Gastroesophageal sphincter (tissue), 4 donors: ENCODE results near the gene TAF3. TPM values are rescaled to one million over a fixed set of nuclear protein-coding genes. Genes with fewer than 3 reads are reported as not detected.

ENCODE experiments used
- ATAC-seq: fragments of 150-250 bp; one replicate; pipeline ENCODE4 v1.9.1; 2016; ENCODE audit warnings: mild to moderate bottlenecking, moderate library complexity
- H3K27ac ChIP-seq, 4 donors: fragments of 200-600 bp; sonication (generic) in 3 of 4; 1 replicate in 3 of 4; 2 replicates in 1 of 4; pipeline ENCODE4 v1.5.1; 2016 to 2019
- H3K27me3 ChIP-seq: fragments of 200-600 bp; sonication (generic); one replicate; pipeline ENCODE4 v1.5.1; 2019
- H3K36me3 ChIP-seq, 2 donors: fragments of 200-600 bp; sonication (generic); one replicate each; pipeline ENCODE4 v1.5.1; 2019; ENCODE audit warnings: control low read depth in 1 of 2
- H3K4me1 ChIP-seq, 3 donors: fragments of 200-600 bp; sonication (generic); 1 replicate in 2 of 3; 2 replicates in 1 of 3; pipeline ENCODE4 v1.5.1; 2016 to 2019; ENCODE audit warnings: control low read depth in 2 of 3
- H3K4me3 ChIP-seq, 2 donors: fragments of 200-600 bp; sonication (generic); one replicate each; pipeline ENCODE4 v1.5.1; 2019; ENCODE audit warnings: mild to moderate bottlenecking in 1 of 2, moderate library complexity in 1 of 2
- H3K9me3 ChIP-seq, 3 donors: fragments of 200-600 bp; sonication (generic); one replicate each; pipeline ENCODE4 v1.5.1; 2017 to 2019; ENCODE audit warnings: control low read depth in 2 of 3
- EP300 ChIP-seq: sonication (generic); formaldehyde crosslinking; IDR thresholded peaks from one replicate; pipeline ENCODE4 v1.6.1; 2017; ENCODE audit warnings: antibody characterized with exemption, mild to moderate bottlenecking
- POLR2A ChIP-seq, 2 donors: fragments of 450-650 bp; IDR thresholded peaks; one replicate each; pipeline ENCODE4 v1.6.1; 2017; ENCODE audit warnings: antibody characterized with exemption in 2 of 2, mild to moderate bottlenecking in 2 of 2, moderate library complexity in 1 of 2
- POLR2AphosphoS5 ChIP-seq: sonication (generic); formaldehyde crosslinking; IDR thresholded peaks from one replicate; pipeline ENCODE4 v1.6.1; 2017; ENCODE audit warnings: antibody characterized with exemption
- WGBS, 2 donors: methylation state at CpG; one replicate each; pipeline ENCODE4 v1.1.5; 2018; ENCODE audit warnings: low coverage in 1 of 2; 5-methylcytosine and 5-hydroxymethylcytosine counted together
- total RNA-seq, 4 donors: library from RNA; depleted of rRNA; stranded (reverse); fragments of >200 nt; gene quantifications; one replicate each; pipeline ENCODE4 v1.1.0, GENCODE V29; 2016
- TF ChIP-seq, protein P1 (sequence below), 4 experiments: fragments of 200-600 bp in 2 of 4; fragments of 450-650 bp in 2 of 4; sonication (generic) in 1 of 4; IDR thresholded peaks; one replicate each; pipeline ENCODE4 v1.5.1; 2017 to 2019; ENCODE audit warnings: antibody characterized with exemption in 4 of 4, mild to moderate bottlenecking in 2 of 4, moderate library complexity in 2 of 4

The TAF3 gene
- total RNA-seq, 4 donors from 2014 or later: 5.7 to 11.8 (median 8.8) TPM

GRCh38 chr10:8055420-8056349 lies 237.4 kb downstream of the TAF3 start:
- H3K27ac ChIP-seq: peak overlapping the region in 1 of 4 donors; percentile 28
- 0 to 11% methylated on average over 1 to 6 of the region's 85 CpGs for WGBS, 2 donors
- H3K27me3 ChIP-seq: peaks cover 98% of the 10 kb centered on the region
- no peaks in the 10 kb centered on the region for H3K36me3 ChIP-seq
- H3K4me3 ChIP-seq: peak overlapping the region in 1 of 2 donors; percentile 51
- no peaks in the 10 kb centered on the region for H3K9me3 ChIP-seq
- ATAC-seq: peak; percentile 5
- TF ChIP-seq, protein P1, sequence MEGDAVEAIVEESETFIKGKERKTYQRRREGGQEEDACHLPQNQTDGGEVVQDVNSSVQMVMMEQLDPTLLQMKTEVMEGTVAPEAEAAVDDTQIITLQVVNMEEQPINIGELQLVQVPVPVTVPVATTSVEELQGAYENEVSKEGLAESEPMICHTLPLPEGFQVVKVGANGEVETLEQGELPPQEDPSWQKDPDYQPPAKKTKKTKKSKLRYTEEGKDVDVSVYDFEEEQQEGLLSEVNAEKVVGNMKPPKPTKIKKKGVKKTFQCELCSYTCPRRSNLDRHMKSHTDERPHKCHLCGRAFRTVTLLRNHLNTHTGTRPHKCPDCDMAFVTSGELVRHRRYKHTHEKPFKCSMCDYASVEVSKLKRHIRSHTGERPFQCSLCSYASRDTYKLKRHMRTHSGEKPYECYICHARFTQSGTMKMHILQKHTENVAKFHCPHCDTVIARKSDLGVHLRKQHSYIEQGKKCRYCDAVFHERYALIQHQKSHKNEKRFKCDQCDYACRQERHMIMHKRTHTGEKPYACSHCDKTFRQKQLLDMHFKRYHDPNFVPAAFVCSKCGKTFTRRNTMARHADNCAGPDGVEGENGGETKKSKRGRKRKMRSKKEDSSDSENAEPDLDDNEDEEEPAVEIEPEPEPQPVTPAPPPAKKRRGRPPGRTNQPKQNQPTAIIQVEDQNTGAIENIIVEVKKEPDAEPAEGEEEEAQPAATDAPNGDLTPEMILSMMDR (IDR thresholded peaks at IDR 0.05): no peak
- no peak for TF ChIP-seq POLR2AphosphoS5
- no peak for TF ChIP-seq EP300
- no peak for TF ChIP-seq POLR2A (IDR thresholded peaks at IDR 0.05)
- H3K4me1 ChIP-seq: peaks cover 0 to 55% (median 32%) of the 10 kb centered on the region in 3 donors

DNA sequence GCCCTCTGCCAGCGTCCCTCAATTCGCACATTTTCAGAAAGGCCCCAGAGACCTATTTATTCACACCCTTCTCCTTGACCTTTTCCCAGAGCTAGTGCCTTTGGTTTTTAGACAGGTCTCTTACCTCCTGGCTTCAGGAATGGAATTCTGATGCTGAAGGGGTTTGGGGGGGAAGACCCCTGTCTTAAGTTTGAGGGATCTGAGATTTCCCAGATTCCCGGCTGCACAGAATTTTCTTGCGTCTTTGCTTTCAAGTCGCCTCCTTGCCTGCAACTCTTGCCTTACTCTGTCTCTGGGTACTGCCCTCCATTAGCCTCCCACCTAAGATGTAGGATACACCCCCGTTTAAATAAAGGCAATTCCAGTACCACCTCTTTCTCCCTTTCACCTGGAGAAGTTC lies 238.1 kb downstream of the TAF3 start:
- Histone ChIP-seq H3K9me3 (no peaks in the 10 kb centered on the region), H3K36me3 (no peaks in the 10 kb centered on the region), H3K4me3 (peak overlapping the region in 1 of 2 donors; percentile 51), H3K27me3 (peaks cover 98% of the 10 kb centered on the region), H3K27ac (no peak overlapping the region), H3K4me1 (peaks cover 0 to 48% (median 26%) of the 10 kb centered on the region in 3 donors)
- TF ChIP-seq EP300 (no peak), POLR2A (IDR thresholded peaks at IDR 0.05) (no peak)
- TF ChIP-seq, protein P1 (IDR thresholded peaks at IDR 0.05): no peak
- 60 to 82% methylated on average over 1 to 3 of the region's 6 CpGs for WGBS, 2 donors
- ATAC-seq: no peak

DNA sequence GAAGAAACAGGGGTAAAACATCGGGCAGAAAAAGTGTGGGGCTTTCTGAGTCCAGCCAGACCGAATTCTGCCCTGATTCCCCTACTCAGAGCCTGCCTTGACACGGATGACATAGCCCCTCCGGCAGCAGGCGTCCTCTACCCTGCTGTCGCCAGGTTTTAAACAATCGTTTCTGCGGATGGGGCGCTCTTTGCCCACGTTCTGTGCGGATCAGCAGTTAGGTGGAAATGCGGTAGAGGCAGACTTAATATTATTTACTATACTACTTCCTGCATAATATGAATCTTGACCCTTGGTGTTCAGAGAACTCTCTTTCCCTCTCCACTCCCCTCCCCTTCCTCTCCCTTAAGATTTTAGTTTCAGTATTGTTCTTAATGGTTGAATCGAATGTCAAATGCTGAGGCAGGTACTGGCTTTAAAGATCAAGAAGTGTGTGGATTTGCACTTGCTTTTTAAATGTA lies 238.6 kb downstream of the TAF3 start:
- Histone ChIP-seq H3K4me3 (no peak overlapping the region), H3K27ac (no peak overlapping the region), H3K36me3 (no peaks in the 10 kb centered on the region), H3K4me1 (peaks cover 0 to 43% (median 21%) of the 10 kb centered on the region in 3 donors), H3K27me3 (peaks cover 98% of the 10 kb centered on the region), H3K9me3 (no peaks in the 10 kb centered on the region)
- WGBS, 2 donors: 56 to 70% methylated on average over 12 to 13 of the region's 13 CpGs
- no peak for ATAC-seq
- TF ChIP-seq POLR2A (IDR thresholded peaks at IDR 0.05): no peak
- TF ChIP-seq, protein P1 (IDR thresholded peaks at IDR 0.05): no peak
- no peak for TF ChIP-seq EP300
- TF ChIP-seq POLR2AphosphoS5: no peak

DNA sequence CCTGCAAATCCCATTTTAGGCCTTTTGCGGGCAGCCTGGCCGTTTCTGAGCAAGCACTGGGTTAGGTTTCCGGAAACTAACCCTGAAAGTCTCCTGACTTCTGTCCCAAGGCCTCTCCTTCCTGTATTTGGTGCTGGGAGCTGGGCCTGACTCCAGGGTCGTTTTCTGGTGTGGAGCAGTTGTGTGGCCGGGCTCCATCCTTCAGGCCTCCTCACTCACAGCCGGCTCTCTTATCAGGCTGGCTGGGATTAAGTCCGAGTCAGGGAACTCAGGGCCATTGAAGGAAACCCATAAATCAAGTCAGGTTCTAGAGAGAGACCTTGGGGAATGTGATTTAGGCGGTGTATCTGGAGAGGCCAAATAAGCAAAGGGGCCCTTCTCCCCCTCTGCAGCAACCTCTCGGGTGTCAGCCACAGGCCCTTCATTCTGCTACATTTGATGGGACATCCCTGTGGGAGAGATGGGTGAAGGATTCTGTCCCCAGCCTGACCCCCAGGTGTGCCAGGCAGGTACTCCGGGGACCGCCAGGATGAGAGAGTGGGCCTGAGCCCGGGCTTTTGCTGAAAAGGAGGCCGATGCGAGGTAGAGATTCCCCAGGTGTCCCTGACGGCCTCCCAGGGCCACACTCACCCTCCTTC lies 239.4 kb downstream of the TAF3 start:
- no peak overlapping the region for H3K27ac ChIP-seq
- TF ChIP-seq EP300 (no peak), POLR2A (IDR thresholded peaks at IDR 0.05) (no peak), POLR2AphosphoS5 (no peak)
- TF ChIP-seq, protein P1 (IDR thresholded peaks at IDR 0.05): no peak
- H3K36me3 ChIP-seq: no peaks in the 10 kb centered on the region
- ATAC-seq: no peak
- H3K27me3 ChIP-seq: peaks cover 98% of the 10 kb centered on the region
- no peaks in the 10 kb centered on the region for H3K9me3 ChIP-seq
- H3K4me3 ChIP-seq: no peak overlapping the region
- H3K4me1 ChIP-seq: peaks cover 0 to 34% (median 16%) of the 10 kb centered on the region in 3 donors
- whole genome bisulfite sequencing, 2 donors: 83 to 96% methylated on average over 2 to 4 of the region's 15 CpGs
